Vagina (tissue), 2 donors: ENCODE measurements around the gene NDUFB10.

ENCODE experiments used
- CTCF ChIP-seq, 3 experiments: fragments of 450-650 bp in 2 of 3; fragments of 200-600 bp in 1 of 3; sonication (generic) in 1 of 3; IDR thresholded peaks; one replicate each; pipeline ENCODE4 v1.5.1; 2017 to 2019; ENCODE audit warnings: antibody characterized with exemption in 3 of 3, mild to moderate bottlenecking in 2 of 3, moderate library complexity in 2 of 3
- POLR2A ChIP-seq, 2 donors: fragments of 450-650 bp; IDR thresholded peaks; one replicate each; pipeline ENCODE4 v1.6.1; 2017; ENCODE audit warnings: antibody characterized with exemption in 2 of 2, mild to moderate bottlenecking in 2 of 2, moderate library complexity in 2 of 2

- no peak for TF ChIP-seq CTCF (IDR thresholded peaks at IDR 0.05)
- TF ChIP-seq POLR2A (IDR thresholded peaks at IDR 0.05), result no peak
These were observed 30.7 kb downstream of the NDUFB10 start for GRCh38 chr16:1990101-1990350.
